ENCODE data around the gene BMP10.

Gene BMP10

DNA sequence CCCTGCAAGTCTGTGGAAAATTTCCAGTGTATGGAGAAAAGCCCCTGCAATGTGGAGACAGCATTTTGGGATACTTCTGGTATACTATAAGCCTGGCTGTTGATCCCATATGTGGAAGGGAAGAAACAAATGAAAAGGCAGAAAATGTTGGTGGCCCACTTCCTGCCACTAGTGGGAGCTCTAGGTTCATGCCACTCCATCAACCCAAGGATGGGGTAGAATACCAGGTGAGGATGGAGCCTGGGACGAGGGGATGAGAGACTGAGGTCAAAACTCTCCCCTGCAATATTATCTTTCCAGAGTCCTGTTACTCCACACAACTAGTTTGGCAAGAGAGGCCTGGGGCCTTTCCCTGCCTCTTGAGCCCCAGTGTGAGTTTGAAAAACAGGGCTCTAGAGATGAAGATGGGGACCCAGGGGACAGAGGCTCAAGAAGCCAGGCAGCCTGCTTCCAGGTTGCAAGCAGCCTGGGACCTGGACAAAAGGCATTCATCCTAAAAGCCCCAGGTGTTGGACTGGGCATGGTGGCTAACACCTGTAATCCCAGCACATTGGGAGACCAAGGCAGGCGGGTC is 31.9 kb downstream of the BMP10 start:
- no peaks in the 10 kb centered on the region; the same call in 1 of the 2 replicates for H3K27me3 ChIP-seq (replicated peaks; ENCODE audit: control insufficient read depth, insufficient read depth, low read length)
- DNase-seq (ENCODE audit: extremely low read depth, insufficient read length), result no peak
- no peak overlapping the region for H3K4me3 ChIP-seq (replicated peaks; ENCODE audit: low read depth, low read length)
- no peaks in the 10 kb centered on the region for H3K36me3 ChIP-seq (ENCODE audit: control insufficient read depth, insufficient read depth, low read length)
- TF ChIP-seq, protein P1, sequence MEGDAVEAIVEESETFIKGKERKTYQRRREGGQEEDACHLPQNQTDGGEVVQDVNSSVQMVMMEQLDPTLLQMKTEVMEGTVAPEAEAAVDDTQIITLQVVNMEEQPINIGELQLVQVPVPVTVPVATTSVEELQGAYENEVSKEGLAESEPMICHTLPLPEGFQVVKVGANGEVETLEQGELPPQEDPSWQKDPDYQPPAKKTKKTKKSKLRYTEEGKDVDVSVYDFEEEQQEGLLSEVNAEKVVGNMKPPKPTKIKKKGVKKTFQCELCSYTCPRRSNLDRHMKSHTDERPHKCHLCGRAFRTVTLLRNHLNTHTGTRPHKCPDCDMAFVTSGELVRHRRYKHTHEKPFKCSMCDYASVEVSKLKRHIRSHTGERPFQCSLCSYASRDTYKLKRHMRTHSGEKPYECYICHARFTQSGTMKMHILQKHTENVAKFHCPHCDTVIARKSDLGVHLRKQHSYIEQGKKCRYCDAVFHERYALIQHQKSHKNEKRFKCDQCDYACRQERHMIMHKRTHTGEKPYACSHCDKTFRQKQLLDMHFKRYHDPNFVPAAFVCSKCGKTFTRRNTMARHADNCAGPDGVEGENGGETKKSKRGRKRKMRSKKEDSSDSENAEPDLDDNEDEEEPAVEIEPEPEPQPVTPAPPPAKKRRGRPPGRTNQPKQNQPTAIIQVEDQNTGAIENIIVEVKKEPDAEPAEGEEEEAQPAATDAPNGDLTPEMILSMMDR (IDR thresholded peaks at IDR 0.05; ENCODE audit: insufficient read depth, low read length, poor library complexity, severe bottlenecking), result peak; percentile 29

DNA sequence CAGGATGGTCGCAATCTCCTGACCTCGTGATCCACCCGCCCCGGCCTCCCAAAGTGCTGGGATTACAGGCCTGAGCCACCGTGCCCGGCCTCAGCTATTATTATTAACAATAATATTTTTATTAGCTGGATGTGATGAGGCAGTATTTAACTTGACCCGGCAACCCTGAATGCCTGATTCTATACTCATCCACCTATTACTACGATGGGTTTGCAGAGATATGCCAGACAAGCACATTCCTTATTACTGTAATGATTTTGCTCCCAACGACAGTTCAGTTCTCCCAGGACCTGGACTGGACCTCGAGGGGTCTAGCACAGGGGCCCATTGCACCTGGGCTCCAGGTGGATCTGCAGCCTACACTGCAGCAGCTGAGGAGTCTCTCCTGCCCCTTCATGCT is 32.6 kb downstream of the BMP10 start:
- no peak overlapping the region for H3K4me3 ChIP-seq (replicated peaks; ENCODE audit: low read depth, low read length)
- DNase-seq (ENCODE audit: extremely low read depth, insufficient read length), result no peak
- no peaks in the 10 kb centered on the region; the same call in 1 of the 2 replicates for H3K27me3 ChIP-seq (replicated peaks; ENCODE audit: control insufficient read depth, insufficient read depth, low read length)
- TF ChIP-seq, protein P1 (IDR thresholded peaks at IDR 0.05; ENCODE audit: insufficient read depth, low read length, poor library complexity, severe bottlenecking), result no peak
- no peaks in the 10 kb centered on the region for H3K36me3 ChIP-seq (ENCODE audit: control insufficient read depth, insufficient read depth, low read length)

DNA sequence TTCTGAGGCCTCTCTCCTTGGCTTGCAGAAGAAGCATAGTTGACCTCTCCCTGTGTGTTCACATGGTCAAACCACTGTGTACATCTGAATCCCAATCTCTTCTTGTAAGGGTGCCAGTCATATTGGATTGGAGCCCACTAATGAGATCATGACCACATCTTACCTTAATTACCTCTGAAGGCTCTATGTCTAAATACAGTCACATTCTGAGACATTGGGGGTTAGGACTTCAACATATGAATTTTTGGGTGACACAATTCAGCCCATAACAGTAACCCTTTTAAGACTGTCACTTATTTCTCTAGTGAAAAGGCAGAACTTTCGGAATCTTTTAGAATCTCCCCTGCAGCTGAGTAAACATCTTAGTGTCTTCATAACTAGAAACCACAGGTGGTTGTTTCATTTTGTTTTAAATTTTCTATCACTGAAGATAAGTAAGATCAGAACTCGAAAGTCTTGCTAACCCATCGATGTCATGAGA is 33.3 kb downstream of the BMP10 start:
- no peaks in the 10 kb centered on the region; the same call in 1 of the 2 replicates for H3K27me3 ChIP-seq (replicated peaks; ENCODE audit: control insufficient read depth, insufficient read depth, low read length)
- no peaks in the 10 kb centered on the region for H3K36me3 ChIP-seq (ENCODE audit: control insufficient read depth, insufficient read depth, low read length)
- peak; percentile 64 for DNase-seq (ENCODE audit: extremely low read depth, insufficient read length)
- H3K4me3 ChIP-seq (replicated peaks; ENCODE audit: low read depth, low read length), result no peak overlapping the region
- TF ChIP-seq, protein P1 (IDR thresholded peaks at IDR 0.05; ENCODE audit: insufficient read depth, low read length, poor library complexity, severe bottlenecking), result no peak

DNA sequence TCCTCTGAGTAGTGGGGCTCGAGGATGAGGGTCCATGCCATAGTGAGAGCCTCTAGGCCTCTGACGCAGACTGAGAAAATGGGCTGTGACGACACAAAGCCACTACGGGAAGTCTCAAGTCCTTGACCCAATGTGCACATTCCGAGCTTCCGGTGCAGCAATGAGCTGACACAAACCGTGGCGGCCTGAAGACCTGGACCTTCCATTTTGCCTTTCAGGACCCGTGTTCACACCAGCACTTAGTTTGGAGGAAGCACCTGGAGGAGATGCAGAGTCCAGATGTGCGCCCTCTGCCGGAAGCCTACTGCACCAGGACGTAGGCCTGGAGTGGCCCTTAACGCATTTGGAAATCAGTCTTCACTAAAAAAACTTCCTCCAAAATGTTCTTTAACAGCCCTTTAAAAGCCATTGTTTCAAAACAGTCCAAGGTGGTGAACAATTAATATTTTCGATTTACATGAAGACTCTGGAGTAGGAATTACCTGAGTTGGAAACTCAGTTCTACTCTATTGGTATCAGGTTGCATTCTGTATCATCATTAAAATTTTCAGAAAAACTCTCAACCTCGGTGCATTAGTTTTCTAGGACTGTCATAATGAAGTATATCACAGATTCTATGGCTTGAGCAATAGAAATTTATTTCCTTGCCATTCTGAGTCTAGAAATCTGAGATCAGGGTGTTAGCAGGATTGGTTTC is 33.9 kb downstream of the BMP10 start:
- TF ChIP-seq, protein P1 (IDR thresholded peaks at IDR 0.05; ENCODE audit: insufficient read depth, low read length, poor library complexity, severe bottlenecking), result peak; percentile 83
- DNase-seq (ENCODE audit: extremely low read depth, insufficient read length), result peak; percentile 47
- Histone ChIP-seq H3K27me3 (replicated peaks; ENCODE audit: control insufficient read depth, insufficient read depth, low read length) (no peaks in the 10 kb centered on the region; the same call in 1 of the 2 replicates), H3K4me3 (replicated peaks; ENCODE audit: low read depth, low read length) (no peak overlapping the region), H3K36me3 (ENCODE audit: control insufficient read depth, insufficient read depth, low read length) (no peaks in the 10 kb centered on the region)

DNA sequence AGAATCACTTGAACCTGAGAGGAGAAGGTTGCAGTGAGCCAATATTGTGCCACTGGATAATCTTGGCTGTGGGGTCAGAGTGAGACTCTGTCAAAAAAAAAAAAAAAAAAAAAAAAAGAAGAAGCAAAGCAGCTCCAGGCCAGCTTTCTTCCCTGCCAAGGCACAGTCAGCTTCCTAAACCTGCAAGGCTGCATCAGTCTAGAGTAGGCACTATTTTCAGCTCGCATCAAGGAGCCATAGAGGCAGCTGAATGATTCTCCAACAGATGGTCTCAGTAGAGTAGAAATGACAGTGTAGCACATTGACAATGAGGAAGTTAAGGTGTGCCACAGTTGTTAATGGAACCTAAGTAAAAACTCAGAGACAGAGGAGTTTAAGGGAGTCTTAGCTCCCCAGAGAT is 35.6 kb downstream of the BMP10 start:
- no peak overlapping the region for H3K4me3 ChIP-seq (replicated peaks; ENCODE audit: low read depth, low read length)
- no peaks in the 10 kb centered on the region for H3K36me3 ChIP-seq (ENCODE audit: control insufficient read depth, insufficient read depth, low read length)
- no peaks in the 10 kb centered on the region; the same call in 1 of the 2 replicates for H3K27me3 ChIP-seq (replicated peaks; ENCODE audit: control insufficient read depth, insufficient read depth, low read length)
- TF ChIP-seq, protein P1 (IDR thresholded peaks at IDR 0.05; ENCODE audit: insufficient read depth, low read length, poor library complexity, severe bottlenecking), result no peak
- no peak for DNase-seq (ENCODE audit: extremely low read depth, insufficient read length)
